Caco-2 (cell line): ENCODE measurements around the gene NDRG2. TPM values are rescaled to one million over a fixed set of nuclear protein-coding genes. Genes with fewer than 3 reads are reported as not detected.
A peak's percentile ranks its signal among the peaks of the same experiment; 100 is the strongest.

Experiments
- BruUV-seq: library from RNA; stranded (reverse); fragments of 400-500 nt; replicated peaks from 2 replicates; lab custom pipeline; 2021; lab: Mats Ljungman, UMichigan
- CTCF ChIA-PET: fragments of 300-600 bp; sonication (Branson Sonifier 250); formaldehyde crosslinking; loops from one replicate; lab custom pipeline; 2022; ENCODE audit warnings: antibody characterized with exemption; lab: Charles Lee
- POLR2A ChIA-PET: fragments of 300-600 bp; sonication (Branson Sonifier 250); formaldehyde crosslinking; loops from one replicate; lab custom pipeline; 2022; ENCODE audit warnings: antibody characterized with exemption; lab: Charles Lee
- DNase-seq, 2 experiments: peaks; one replicate each; pipeline versions ENCODE4 v3.0.0 to v3.0.0-alpha.2; 2020 to 2022
- H3K27me3 ChIP-seq: replicated peaks from 2 replicates; pipeline ENCODE4 v1.6.0; 2011; ENCODE audit warnings: low read length; ENCODE audit not compliant: control insufficient read depth, insufficient read depth
- H3K36me3 ChIP-seq: 2 replicates; pipeline ENCODE4 v1.5.1; 2011; ENCODE audit warnings: low read length; ENCODE audit not compliant: control insufficient read depth, insufficient read depth
- H3K4me1 ChIP-seq: fragments of 250-450 bp; sonication (Bioruptor Pico); 2 replicates; pipeline ENCODE4 v1.5.1; 2020; ENCODE audit warnings: mild to moderate bottlenecking
- H3K4me3 ChIP-seq: 2 replicates; pipeline ENCODE4 v1.5.1; 2011; ENCODE audit warnings: low read depth, mild to moderate bottlenecking, control low read depth, low read length
- H3K9me3 ChIP-seq: fragments of 250-450 bp; sonication (Bioruptor Pico); 2 replicates; pipeline ENCODE4 v1.5.1; 2020; ENCODE audit warnings: mild to moderate bottlenecking, moderate library complexity
- H3K27ac Mint-ChIP-seq: one replicate; pipeline ENCODE4 v1.8.0; 2022; ENCODE audit warnings: mixed read lengths; ENCODE audit not compliant: unreplicated experiment
- H3K27me3 Mint-ChIP-seq: one replicate; pipeline ENCODE4 v1.8.0; 2022; ENCODE audit warnings: mixed read lengths; ENCODE audit not compliant: insufficient read depth, unreplicated experiment
- H3K36me3 Mint-ChIP-seq: one replicate; pipeline ENCODE4 v1.8.0; 2022; ENCODE audit warnings: mild to moderate bottlenecking, mixed read lengths; ENCODE audit not compliant: insufficient read depth, unreplicated experiment
- H3K4me1 Mint-ChIP-seq: one replicate; pipeline ENCODE4 v1.8.0; 2022; ENCODE audit warnings: low read depth, mixed read lengths; ENCODE audit not compliant: unreplicated experiment
- H3K4me3 Mint-ChIP-seq: one replicate; pipeline ENCODE4 v1.8.0; 2022; ENCODE audit warnings: mild to moderate bottlenecking, moderate library complexity, mixed read lengths; ENCODE audit not compliant: unreplicated experiment
- H3K9me3 Mint-ChIP-seq: one replicate; pipeline ENCODE4 v1.8.0; 2022; ENCODE audit warnings: mixed read lengths; ENCODE audit not compliant: unreplicated experiment
- intact Hi-C: fragments of 100-400 bp; cut with micrococcal nuclease; formaldehyde crosslinking; loops from one replicate; pipeline ENCODE4 v1.10.0; 2022; ENCODE audit not compliant: unreplicated experiment
- total RNA-seq: library from RNA; stranded (reverse); gene quantifications from 2 replicates; pipeline ENCODE4 v1.2.3, GENCODE V29; 2022
- TF ChIP-seq, protein P1 (sequence below), 2 experiments: fragments of 200-600 bp in 1 of 2; IDR thresholded peaks; 1 replicate in 1 of 2; 2 replicates in 1 of 2; pipeline versions ENCODE4 v1.5.1 to v1.8.0; 2011 to 2022; ENCODE audit warnings: antibody characterized with exemption in 1 of 2, control low read depth in 1 of 2, inconsistent platforms in 1 of 2, low read depth in 1 of 2, low read length in 1 of 2, mild to moderate bottlenecking in 1 of 2, moderate library complexity in 1 of 2; ENCODE audit not compliant: insufficient read depth in 1 of 2, severe bottlenecking in 1 of 2, unreplicated experiment in 1 of 2

Gene NDRG2
- total RNA-seq, 1 experiment from 2014 or later: 17.7 TPM

DNA sequence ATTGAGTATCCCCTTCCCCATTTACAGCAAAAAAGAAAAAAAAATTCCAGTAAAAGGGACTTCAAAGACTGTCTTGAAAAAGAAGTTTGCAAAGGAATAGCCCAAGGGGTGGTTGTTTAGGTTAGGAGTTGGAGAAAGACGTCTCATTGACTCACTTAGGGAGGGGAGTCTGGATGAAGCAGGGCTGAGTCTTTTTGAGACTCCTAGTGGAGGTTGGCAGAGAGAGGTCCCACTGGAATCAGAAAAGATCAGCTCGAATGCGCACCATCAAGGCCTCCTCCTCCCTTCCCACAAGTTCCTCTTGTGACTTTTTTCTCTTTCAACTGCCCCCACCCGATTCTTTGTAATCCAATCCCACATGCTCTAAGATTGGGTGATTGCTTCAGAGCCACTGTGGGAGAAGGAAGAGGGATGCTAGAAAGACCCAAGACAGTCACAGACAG is 47.2 kb upstream of the NDRG2 start:
- Mint-ChIP-seq H3K4me1 (no peaks in the 10 kb centered on the region), H3K9me3 (no peaks in the 10 kb centered on the region), H3K27ac (no peak overlapping the region), H3K36me3 (no peaks in the 10 kb centered on the region), H3K27me3 (no peaks in the 10 kb centered on the region), H3K4me3 (peak overlapping the region; percentile 84)
- intact Hi-C loops: no loop called here
- no peaks in the 10 kb centered on the region for H3K9me3 ChIP-seq
- ChIA-PET POLR2A (interaction anchor here (0.6 kb wide), 1 partner anchor 717 kb away, joined by 4 read pairs; no protein-coding TSS in a partner anchor), CTCF (interaction anchor here (0.6 to 3.4 kb wide), 11 partner anchors 12 to 62 kb away, joined by 4 to 50 read pairs (median 6); partner anchors contain the start of gene ZNF219)
- H3K27me3 ChIP-seq: no peaks in the 10 kb centered on the region
- peaks cover 6% of the 10 kb centered on the region for H3K4me1 ChIP-seq
- DNase-seq: no peak
- H3K36me3 ChIP-seq: no peaks in the 10 kb centered on the region
- TF ChIP-seq, protein P1, sequence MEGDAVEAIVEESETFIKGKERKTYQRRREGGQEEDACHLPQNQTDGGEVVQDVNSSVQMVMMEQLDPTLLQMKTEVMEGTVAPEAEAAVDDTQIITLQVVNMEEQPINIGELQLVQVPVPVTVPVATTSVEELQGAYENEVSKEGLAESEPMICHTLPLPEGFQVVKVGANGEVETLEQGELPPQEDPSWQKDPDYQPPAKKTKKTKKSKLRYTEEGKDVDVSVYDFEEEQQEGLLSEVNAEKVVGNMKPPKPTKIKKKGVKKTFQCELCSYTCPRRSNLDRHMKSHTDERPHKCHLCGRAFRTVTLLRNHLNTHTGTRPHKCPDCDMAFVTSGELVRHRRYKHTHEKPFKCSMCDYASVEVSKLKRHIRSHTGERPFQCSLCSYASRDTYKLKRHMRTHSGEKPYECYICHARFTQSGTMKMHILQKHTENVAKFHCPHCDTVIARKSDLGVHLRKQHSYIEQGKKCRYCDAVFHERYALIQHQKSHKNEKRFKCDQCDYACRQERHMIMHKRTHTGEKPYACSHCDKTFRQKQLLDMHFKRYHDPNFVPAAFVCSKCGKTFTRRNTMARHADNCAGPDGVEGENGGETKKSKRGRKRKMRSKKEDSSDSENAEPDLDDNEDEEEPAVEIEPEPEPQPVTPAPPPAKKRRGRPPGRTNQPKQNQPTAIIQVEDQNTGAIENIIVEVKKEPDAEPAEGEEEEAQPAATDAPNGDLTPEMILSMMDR (IDR thresholded peaks at IDR 0.05; ENCODE audit: insufficient read depth in 1 of 2, low read depth in 1 of 2, low read length in 1 of 2, severe bottlenecking in 1 of 2, unreplicated experiment in 1 of 2): no peak
- H3K4me3 ChIP-seq: no peak overlapping the region; the same call in 1 of the 2 replicates
- no TSS peak for BruUV-seq

DNA sequence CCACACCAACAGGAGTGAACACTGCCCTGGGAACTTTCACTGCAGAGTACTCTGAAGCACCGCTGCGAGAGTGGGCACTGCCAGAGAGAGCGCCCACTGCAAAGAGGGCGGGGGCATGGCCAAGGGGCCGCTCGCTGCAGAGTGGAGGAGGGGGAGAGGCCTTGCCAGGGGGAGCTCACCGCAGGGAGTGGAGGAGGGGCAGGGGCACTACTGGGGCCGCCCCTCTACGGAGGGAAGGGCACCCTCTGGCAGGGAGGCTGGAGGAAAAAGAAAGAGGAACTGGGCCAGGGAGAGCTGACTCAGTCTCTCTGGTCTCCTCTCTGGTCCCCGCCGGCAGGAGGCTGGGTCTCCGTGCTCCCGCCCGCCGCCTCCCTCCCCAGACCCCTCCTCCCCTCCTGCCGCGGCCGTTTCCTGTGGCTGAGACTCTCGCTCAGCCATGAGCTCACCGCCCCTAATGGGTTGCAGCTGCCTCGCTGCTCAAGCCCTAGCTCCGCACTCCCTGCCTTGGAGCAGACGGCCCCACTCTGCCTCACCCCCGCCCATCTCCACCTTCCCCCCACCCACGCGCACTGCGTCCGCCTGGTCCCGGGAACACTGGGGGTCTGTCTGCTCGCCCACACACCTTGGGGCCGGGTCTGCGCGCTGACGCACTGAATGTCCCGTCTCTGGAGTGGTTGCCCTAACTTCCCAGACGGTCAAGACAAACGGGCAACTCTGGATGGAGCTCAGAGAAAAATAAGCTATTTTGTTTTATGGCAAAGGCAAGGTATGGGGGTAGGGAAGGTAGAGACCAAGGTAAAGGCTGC is 46.6 kb upstream of the NDRG2 start:
- Mint-ChIP-seq H3K27ac (peak overlapping the region; percentile 22), H3K4me1 (no peaks in the 10 kb centered on the region), H3K36me3 (no peaks in the 10 kb centered on the region), H3K4me3 (peak overlapping the region; percentile 84), H3K9me3 (no peaks in the 10 kb centered on the region), H3K27me3 (peaks cover 3% of the 10 kb centered on the region)
- DNase-seq: peak in 1 of 2 experiments; percentile 36
- Histone ChIP-seq H3K36me3 (no peaks in the 10 kb centered on the region), H3K4me1 (peaks cover 6% of the 10 kb centered on the region), H3K4me3 (peak overlapping the region; percentile 76), H3K27me3 (no peaks in the 10 kb centered on the region), H3K9me3 (no peaks in the 10 kb centered on the region)
- ChIA-PET POLR2A (interaction anchor here (0.6 kb wide), 1 partner anchor 716 kb away, joined by 4 read pairs; no protein-coding TSS in a partner anchor), CTCF (interaction anchor here (0.6 to 3.4 kb wide), 12 partner anchors 12 to 62 kb away, joined by 4 to 50 read pairs (median 6); partner anchors contain the start of gene ZNF219)
- BruUV-seq: no TSS peak
- intact Hi-C loops: no loop called here
- TF ChIP-seq, protein P1 (IDR thresholded peaks at IDR 0.05; ENCODE audit: insufficient read depth in 1 of 2, low read depth in 1 of 2, low read length in 1 of 2, severe bottlenecking in 1 of 2, unreplicated experiment in 1 of 2): no peak

GRCh38 chr14:21070610-21071224 is 45.9 kb upstream of the NDRG2 start:
- Mint-ChIP-seq H3K4me3 (peak overlapping the region; percentile 84), H3K9me3 (no peaks in the 10 kb centered on the region), H3K27ac (peak overlapping the region; percentile 22), H3K4me1 (no peaks in the 10 kb centered on the region), H3K36me3 (no peaks in the 10 kb centered on the region), H3K27me3 (peaks cover 5% of the 10 kb centered on the region)
- peak in 1 of 2 experiments; percentile 52 for DNase-seq
- peaks cover 6% of the 10 kb centered on the region for H3K4me1 ChIP-seq
- H3K36me3 ChIP-seq: no peaks in the 10 kb centered on the region
- TF ChIP-seq, protein P1 (IDR thresholded peaks at IDR 0.05; ENCODE audit: insufficient read depth in 1 of 2, low read depth in 1 of 2, low read length in 1 of 2, severe bottlenecking in 1 of 2, unreplicated experiment in 1 of 2): peak in 1 of 2 experiments; percentile 30
- H3K27me3 ChIP-seq: no peaks in the 10 kb centered on the region
- H3K9me3 ChIP-seq: no peaks in the 10 kb centered on the region
- ChIA-PET POLR2A (interaction anchor here (0.6 to 1.3 kb wide), 2 partner anchors 33 to 56 kb away, joined by 4 to 6 read pairs; no protein-coding TSS in a partner anchor), CTCF (interaction anchor here (0.6 to 3.4 kb wide), 11 partner anchors 17 to 100 kb away, joined by 3 to 50 read pairs (median 6); no protein-coding TSS in a partner anchor)
- peak overlapping the region; percentile 76 for H3K4me3 ChIP-seq
- no TSS peak for BruUV-seq
- intact Hi-C loops: no loop called here
